ENCODE data around the gene KIAA0825. TPM values are rescaled to one million over a fixed set of nuclear protein-coding genes. Genes with fewer than 3 reads are reported as not detected.

Gene KIAA0825
- total RNA-seq, 1 experiment from 2014 or later, result 1.6 TPM

DNA sequence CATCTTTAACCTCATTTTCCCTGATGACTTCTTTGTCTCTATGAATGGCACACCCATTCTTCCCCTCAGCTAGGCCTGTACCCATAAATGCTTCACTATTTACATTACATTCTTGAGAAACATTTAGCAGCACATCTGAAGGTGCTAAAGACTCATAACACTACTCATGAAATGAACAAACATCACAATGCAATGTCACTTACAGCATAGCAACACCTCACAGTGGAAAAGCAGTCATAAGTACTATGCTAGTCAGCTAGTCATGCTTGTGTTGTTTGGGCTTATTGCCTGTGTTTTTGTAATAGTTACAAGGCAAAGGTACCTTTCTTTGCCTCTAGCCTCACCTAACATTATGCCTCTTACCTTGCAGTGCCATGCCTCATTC, 228.9 kb downstream of the KIAA0825 start:
- no peak overlapping the region for H3K4me3 ChIP-seq (ENCODE audit: low read depth in 2 of 2, low read length in 2 of 2)
- ATAC-seq (no peak), DNase-seq (ENCODE audit: low read depth, low spot score) (no peak)
- H3K9me3 ChIP-seq (ENCODE audit: control insufficient read depth, insufficient read depth, low read depth, low read length), result no peaks in the 10 kb centered on the region
- H3K4me1 ChIP-seq (ENCODE audit: control insufficient read depth, insufficient read depth, low read length), result no peaks in the 10 kb centered on the region
- ChIA-PET CTCF (no interaction called here), POLR2A (no interaction called here)
- intact Hi-C loops (cut with micrococcal nuclease; ENCODE audit: unreplicated experiment), result no loop called here
- H3K27ac ChIP-seq (ENCODE audit: low read length), result no peak overlapping the region
- TF ChIP-seq POLR2AphosphoS5 (IDR thresholded peaks at IDR 0.05; ENCODE audit: low read depth, low read length), result no peak
- TF ChIP-seq, protein P1, sequence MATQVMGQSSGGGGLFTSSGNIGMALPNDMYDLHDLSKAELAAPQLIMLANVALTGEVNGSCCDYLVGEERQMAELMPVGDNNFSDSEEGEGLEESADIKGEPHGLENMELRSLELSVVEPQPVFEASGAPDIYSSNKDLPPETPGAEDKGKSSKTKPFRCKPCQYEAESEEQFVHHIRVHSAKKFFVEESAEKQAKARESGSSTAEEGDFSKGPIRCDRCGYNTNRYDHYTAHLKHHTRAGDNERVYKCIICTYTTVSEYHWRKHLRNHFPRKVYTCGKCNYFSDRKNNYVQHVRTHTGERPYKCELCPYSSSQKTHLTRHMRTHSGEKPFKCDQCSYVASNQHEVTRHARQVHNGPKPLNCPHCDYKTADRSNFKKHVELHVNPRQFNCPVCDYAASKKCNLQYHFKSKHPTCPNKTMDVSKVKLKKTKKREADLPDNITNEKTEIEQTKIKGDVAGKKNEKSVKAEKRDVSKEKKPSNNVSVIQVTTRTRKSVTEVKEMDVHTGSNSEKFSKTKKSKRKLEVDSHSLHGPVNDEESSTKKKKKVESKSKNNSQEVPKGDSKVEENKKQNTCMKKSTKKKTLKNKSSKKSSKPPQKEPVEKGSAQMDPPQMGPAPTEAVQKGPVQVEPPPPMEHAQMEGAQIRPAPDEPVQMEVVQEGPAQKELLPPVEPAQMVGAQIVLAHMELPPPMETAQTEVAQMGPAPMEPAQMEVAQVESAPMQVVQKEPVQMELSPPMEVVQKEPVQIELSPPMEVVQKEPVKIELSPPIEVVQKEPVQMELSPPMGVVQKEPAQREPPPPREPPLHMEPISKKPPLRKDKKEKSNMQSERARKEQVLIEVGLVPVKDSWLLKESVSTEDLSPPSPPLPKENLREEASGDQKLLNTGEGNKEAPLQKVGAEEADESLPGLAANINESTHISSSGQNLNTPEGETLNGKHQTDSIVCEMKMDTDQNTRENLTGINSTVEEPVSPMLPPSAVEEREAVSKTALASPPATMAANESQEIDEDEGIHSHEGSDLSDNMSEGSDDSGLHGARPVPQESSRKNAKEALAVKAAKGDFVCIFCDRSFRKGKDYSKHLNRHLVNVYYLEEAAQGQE (IDR thresholded peaks at IDR 0.05; ENCODE audit: insufficient read depth in 1 of 2, low read depth in 2 of 2, low read length in 1 of 2), result no peak
- TF ChIP-seq TCF7L2 (IDR thresholded peaks at IDR 0.05; ENCODE audit: low read depth, low read length), result no peak
- TF ChIP-seq, protein P2, sequence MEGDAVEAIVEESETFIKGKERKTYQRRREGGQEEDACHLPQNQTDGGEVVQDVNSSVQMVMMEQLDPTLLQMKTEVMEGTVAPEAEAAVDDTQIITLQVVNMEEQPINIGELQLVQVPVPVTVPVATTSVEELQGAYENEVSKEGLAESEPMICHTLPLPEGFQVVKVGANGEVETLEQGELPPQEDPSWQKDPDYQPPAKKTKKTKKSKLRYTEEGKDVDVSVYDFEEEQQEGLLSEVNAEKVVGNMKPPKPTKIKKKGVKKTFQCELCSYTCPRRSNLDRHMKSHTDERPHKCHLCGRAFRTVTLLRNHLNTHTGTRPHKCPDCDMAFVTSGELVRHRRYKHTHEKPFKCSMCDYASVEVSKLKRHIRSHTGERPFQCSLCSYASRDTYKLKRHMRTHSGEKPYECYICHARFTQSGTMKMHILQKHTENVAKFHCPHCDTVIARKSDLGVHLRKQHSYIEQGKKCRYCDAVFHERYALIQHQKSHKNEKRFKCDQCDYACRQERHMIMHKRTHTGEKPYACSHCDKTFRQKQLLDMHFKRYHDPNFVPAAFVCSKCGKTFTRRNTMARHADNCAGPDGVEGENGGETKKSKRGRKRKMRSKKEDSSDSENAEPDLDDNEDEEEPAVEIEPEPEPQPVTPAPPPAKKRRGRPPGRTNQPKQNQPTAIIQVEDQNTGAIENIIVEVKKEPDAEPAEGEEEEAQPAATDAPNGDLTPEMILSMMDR (IDR thresholded peaks at IDR 0.05), result no peak
- TF ChIP-seq SIN3A (IDR thresholded peaks at IDR 0.05; ENCODE audit: borderline replicate concordance, insufficient read depth, low read depth, low read length), result no peak
- no TSS peak for BruUV-seq (replicated peaks)
- no peaks in the 10 kb centered on the region; the same call in 1 of the 2 replicates for H3K27me3 ChIP-seq (ENCODE audit: control insufficient read depth, insufficient read depth, low read length)
- in situ Hi-C loops (cut with HindIII; ENCODE audit: low pct_unique_long_range_greater_than_20kb, low sequenced_read_pairs), result no loop called here
- no peaks in the 10 kb centered on the region for H3K36me3 ChIP-seq (ENCODE audit: control insufficient read depth, insufficient read depth, low read length)

DNA sequence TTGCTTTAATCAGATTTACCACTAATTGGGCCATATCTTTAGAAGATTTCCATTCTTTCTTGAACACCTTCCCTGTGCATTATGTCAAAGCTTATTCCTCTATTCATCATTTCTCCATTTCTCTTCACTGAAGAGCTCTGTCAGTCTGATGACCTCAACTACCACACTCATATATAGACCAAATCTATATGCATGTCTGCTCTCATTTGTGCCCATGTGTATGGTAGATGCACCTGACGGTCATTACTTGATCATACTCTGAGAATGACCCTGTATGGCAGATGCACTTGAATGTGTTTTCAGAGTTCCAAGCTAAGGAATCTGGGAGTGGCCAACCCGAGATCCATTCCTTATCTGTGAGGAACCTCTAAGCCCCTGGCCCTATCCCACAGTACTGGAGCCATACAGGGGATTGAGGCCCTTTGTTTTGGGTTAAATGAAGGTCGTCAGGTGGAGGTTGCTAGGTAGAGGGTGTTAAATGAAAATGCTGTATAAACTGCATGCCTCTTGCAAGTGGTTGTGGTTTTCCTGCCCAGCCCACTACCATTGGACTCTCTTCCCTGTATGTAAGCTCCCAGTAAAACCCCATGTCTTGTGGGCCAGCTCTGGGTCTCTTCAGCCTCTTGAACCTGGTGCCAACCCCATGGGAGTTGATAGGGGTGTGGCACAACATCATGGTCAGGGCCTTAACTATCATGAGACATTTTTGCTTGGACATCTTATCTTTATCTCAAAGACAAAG, 229.5 kb downstream of the KIAA0825 start:
- Histone ChIP-seq H3K27me3 (ENCODE audit: control insufficient read depth, insufficient read depth, low read length) (no peaks in the 10 kb centered on the region; the same call in 1 of the 2 replicates), H3K9me3 (ENCODE audit: control insufficient read depth, insufficient read depth, low read depth, low read length) (no peaks in the 10 kb centered on the region), H3K27ac (ENCODE audit: low read length) (no peak overlapping the region), H3K4me3 (ENCODE audit: low read depth in 2 of 2, low read length in 2 of 2) (no peak overlapping the region), H3K36me3 (ENCODE audit: control insufficient read depth, insufficient read depth, low read length) (no peaks in the 10 kb centered on the region), H3K4me1 (ENCODE audit: control insufficient read depth, insufficient read depth, low read length) (no peaks in the 10 kb centered on the region)
- POLR2A ChIA-PET, result no interaction called here
- in situ Hi-C loops (cut with HindIII; ENCODE audit: low pct_unique_long_range_greater_than_20kb, low sequenced_read_pairs), result no loop called here
- ATAC-seq (no peak), DNase-seq (ENCODE audit: low read depth, low spot score) (no peak)
- intact Hi-C loops (cut with micrococcal nuclease; ENCODE audit: unreplicated experiment), result no loop called here
- BruUV-seq (replicated peaks), result no TSS peak
- CTCF ChIA-PET, result no interaction called here
- TF ChIP-seq TCF7L2 (IDR thresholded peaks at IDR 0.05; ENCODE audit: low read depth, low read length) (no peak), SIN3A (IDR thresholded peaks at IDR 0.05; ENCODE audit: borderline replicate concordance, insufficient read depth, low read depth, low read length) (no peak), POLR2AphosphoS5 (IDR thresholded peaks at IDR 0.05; ENCODE audit: low read depth, low read length) (no peak)
- TF ChIP-seq, protein P1 (IDR thresholded peaks at IDR 0.05; ENCODE audit: insufficient read depth in 1 of 2, low read depth in 2 of 2, low read length in 1 of 2), result no peak
- TF ChIP-seq, protein P2 (IDR thresholded peaks at IDR 0.05), result no peak

Data from Panc1 (cell line).